SKM-1 treated with dmso at 0.1 percent for 144 hours (cell line): ENCODE data around the gene DNAJB1.
"Not testable (repeated sequence)": the region's sequence is repeated elsewhere in the genome, so short reads cannot be mapped to it uniquely, and the experiment has no call there.

Experiments used
- DNase-seq: peaks from one replicate; lab custom pipeline; 2025; ENCODE audit not compliant: unreplicated experiment; lab: John Stamatoyannopoulos, UW

The DNAJB1 gene

GRCh38 chr19:14517840-14518505, at the start of gene DNAJB1:
TSS of gene DNAJB1 (minus strand) at chr19:14518397. CDS start at chr19:14518349, 48 bp downstream.
- DNase-seq: peak; percentile 48

- no peak for DNase-seq
These were observed 48.9 kb upstream of the DNAJB1 start for GRCh38 chr19:14567079-14567478.

DNA sequence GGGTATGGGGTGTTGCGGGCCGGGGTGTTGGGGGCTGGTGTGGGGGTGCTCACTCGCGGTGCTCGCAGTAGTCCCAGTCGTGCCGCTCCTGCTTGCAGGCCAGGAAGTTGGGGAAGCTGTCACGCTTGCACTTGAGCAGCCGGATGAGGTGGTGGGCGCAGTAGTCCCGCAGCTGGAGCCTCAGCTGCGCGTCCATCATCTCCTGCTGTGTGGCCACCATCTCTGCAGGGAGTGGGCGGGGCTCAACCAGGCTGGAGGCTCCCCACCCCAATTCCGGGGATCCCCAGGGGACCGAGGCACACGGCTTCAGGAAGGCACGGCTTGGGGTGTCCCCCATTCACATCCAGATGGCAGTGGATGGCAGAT, 48.5 kb upstream of the DNAJB1 start:
- DNase-seq: no peak

GRCh38 chr19:14565765-14566711, 47.8 kb upstream of the DNAJB1 start:
- no peak for DNase-seq

GRCh38 chr19:14565298-14565679, 47.1 kb upstream of the DNAJB1 start:
- no peak for DNase-seq

DNA sequence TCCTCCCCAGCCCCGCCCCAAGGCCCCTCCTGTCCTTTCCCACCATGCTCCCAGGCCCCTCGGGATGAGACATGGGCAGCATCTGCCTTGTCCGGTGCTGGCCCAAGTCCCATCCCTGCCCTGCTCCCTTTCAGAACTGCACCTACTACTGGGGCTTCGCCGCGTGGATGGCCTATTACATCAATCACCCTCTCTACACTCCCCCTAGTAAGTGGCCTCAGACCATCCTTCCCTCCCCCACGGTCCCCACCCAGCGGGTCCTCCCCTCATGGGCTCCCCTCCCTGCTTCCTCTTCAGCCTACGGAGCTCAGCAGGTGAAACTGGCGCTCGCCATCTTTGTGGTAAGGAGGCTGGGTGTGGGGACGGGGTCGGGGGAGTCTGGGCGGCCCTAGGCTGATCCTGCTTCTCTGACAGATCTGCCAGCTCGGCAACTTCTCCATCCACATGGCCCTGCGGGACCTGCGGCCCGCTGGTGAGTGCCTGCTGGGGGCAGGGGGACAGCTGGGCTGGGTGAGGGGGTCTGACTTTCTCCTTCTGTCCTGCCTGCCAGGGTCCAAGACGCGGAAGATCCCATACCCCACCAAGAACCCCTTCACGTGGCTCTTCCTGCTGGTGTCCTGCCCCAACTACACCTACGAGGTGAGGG, 46.6 kb upstream of the DNAJB1 start:
- DNase-seq: not testable (repeated sequence)

DNA sequence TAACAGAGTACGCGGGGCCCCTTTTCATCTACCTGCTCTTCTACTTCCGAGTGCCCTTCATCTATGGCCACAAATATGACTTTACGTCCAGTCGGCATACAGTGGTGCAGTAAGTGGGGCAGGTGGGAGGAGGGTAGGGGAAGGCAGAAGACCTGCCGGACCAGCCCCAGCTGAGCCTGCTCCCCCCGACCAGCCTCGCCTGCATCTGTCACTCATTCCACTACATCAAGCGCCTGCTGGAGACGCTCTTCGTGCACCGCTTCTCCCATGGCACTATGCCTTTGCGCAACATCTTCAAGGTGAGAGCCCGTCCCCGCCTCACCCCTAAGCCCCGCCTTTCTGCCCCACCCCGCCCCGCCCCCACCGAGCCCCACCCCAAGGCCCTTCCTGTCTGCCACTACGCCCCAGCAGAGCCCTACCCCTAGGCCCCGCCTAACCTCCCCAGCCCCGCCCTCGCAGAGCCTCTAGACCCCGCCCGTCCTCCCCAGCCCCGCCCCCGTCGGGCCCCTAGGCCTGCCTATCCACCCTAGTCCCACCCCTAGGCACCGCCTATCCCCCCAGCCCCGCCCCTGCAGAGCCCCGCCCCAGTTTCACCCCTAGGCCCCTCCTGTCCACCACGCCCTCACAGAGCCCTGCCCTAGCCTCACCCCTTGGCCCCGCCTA, 45.9 kb upstream of the DNAJB1 start:
- DNase-seq: no peak

DNA sequence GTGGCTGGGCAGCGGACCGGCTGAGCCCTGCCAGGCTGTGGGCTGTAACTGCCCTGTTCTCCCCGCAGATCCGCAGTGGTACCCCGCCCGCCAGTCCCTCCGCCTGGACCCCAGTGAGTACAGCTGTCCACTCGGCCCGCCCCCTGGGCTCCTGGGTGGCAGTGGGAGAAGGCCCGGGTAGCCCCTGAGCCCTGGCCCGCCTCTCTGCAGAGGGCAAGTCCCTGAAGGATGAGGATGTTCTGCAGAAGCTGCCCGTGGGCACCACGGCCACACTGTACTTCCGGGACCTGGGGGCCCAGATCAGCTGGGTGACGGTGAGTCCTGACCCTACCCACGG, 45.4 kb upstream of the DNAJB1 start:
- no peak for DNase-seq

GRCh38 chr19:14562660-14563589, 44.7 kb upstream of the DNAJB1 start:
- DNase-seq: no peak

DNA sequence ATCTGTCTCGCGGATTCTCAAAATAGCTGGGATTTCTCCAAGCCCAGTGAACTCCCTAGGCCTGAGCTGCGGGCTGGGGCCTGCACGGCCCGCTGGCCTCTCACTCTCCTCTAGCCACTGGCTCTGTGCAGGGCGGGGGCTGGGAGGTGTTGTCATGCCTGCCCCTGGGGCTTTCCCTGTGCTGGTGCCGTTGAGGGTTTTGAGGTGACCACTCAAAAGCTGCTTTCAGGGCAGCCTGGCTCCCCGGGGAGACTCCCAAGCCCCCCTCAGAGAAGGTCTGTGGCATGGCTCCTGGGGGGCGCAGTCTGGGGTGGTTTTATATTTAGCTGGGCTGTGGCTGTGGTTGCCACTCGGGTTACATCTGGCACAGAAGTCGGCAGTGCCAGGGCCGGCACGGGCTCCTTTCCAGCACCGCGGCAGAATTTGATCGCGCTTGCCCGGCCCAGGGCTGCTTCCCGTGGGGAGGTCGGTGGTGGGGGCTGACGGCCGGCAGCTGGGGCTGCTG, 43.7 kb upstream of the DNAJB1 start:
- DNase-seq: no peak

DNA sequence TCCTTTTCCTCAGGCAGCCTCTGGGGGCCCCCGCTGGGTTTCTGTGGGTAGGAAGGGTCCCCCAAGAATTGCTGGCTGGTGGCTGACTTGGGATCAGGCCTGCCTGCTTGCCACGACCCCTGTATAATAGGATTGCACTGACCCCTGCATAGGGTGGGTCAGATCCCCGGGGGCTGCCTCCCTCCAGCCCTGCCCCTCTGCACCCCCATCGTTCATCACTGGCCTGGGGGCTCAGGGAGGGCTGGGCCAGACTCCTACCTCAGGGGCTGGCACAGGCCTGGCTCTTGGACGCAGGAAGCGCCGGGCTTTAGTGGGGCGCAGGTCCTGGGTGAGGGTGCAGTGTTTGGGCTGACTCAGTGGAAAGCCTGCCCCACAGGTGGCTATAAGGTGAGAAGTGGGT, 43.1 kb upstream of the DNAJB1 start:
- DNase-seq: no peak

- DNase-seq: no peak
These were observed 42.5 kb upstream of the DNAJB1 start for GRCh38 chr19:14560776-14561108.

DNA sequence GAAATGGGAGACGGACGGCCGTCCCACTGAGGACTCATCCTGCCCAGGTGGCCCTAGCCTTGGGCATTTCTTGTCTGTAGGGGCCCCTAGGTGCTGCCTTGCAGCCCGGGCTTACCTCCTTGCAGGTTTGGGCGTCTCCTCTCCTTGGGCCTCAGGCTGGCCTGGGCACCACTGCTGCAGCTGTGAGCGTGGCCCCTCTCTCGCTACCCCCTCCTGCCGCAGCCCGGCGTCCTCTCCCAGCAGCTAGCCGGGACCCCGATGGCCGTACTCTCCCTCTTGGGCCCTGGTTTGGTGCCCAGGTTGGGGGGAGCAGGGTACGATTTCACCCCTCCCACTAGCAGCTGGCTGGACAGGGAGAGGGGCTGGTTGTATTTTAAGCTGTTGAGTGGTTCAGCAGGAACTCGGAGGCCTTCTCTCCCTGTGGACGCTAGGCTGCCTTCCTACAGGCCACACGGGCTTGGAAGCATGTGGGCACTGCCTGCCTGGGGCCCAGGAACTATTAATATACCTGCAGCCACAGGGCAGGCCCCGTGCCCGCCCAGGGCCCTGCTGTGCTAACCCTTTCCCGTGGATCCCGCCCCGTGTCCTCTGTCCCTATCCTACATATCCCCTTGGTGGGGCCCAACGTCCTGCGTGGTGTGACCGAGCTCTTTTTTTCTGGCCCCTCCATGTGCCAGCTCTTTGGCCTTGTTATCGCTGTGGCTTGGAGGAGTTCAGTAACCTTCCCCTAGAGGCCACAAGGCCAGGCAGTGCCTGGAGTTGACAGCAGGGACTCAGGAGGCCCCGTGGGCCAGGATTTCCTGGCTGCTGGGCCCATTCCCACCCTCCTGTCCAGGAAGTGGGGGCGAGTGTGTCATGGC, 41.9 kb upstream of the DNAJB1 start:
- DNase-seq: no peak

DNA sequence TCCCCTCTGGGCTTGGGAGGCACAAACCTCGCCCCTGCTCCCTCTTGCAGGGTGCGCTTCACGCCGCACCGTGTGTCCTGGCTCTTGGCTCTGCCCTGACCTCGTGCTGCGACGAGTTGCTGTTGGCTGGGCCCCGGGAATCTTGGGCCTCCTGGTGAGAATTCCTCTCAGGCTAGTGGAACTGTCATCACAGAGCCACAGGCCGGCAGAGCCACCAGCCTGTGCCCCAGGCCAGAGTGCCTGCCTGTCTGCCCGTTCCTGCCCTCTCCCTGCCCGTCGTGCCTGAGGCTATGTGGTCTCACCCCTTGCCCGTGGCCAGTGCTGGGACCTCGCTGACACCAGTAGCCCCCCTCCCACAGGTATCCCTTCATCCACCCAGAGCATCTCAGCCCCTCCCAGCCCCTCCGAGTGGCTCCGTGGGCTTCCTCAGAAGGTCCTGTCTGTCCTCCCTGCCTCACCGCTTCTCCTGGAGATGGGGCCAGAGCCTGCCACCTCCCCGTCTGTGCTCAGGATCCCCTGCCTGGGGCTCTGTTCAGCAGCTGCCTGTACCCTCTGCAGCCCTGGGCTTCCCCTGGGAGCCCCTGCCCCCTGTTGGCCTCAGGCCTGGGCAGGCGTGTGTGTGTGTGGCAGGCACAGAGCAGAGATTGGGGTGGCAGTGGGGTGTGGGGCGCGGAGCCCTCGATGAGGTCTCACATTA, 40.3 kb upstream of the DNAJB1 start:
- DNase-seq: no peak

GRCh38 chr19:14556662-14557188, 38.5 kb upstream of the DNAJB1 start:
- DNase-seq: peak; percentile 65

- DNase-seq: no peak
These were observed 37.9 kb upstream of the DNAJB1 start for GRCh38 chr19:14555918-14556661.

DNA sequence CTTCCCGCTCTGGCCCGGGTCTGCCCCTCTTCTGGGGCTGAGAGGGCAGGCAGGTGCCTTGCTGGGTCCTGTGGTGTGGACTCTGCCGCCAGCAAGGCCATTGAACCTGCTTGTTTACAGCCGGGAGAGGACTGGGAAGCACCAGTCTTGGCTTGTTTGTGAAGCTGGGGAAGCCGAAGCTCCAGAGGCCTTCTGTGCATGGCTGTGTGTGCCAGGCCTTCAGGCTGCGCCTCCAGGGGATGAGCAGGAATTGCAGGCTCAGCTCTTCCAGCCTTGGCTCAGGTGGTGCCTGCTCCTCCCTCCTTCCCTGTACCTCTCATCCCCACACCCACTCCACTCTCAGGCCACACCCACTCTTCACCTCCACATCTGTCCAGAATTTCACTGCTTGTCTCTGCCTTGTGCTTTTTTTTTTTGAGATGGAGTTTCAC, 36.2 kb upstream of the DNAJB1 start:
- DNase-seq: no peak

- DNase-seq: no peak
These were observed 35.7 kb upstream of the DNAJB1 start for GRCh38 chr19:14553939-14554243.
